GM12878 (cell line): ENCODE data around the gene PPP1R2. TPM values are rescaled to one million over a fixed set of nuclear protein-coding genes. Genes with fewer than 3 reads are reported as not detected.

Source experiments
- EZH2 ChIP-seq: IDR thresholded peaks from 2 replicates; pipeline ENCODE4 v1.6.1; 2012; ENCODE audit warnings: low read depth, mild to moderate bottlenecking, control low read depth, inconsistent platforms, low read length, borderline replicate concordance; ENCODE audit not compliant: control insufficient read depth
- HSF1 ChIP-seq: fragments of 150-350 bp; IDR thresholded peaks from 2 replicates; pipeline ENCODE4 v1.6.1; 2014; ENCODE audit warnings: mild to moderate bottlenecking, low read depth, low read length
- KAT2A ChIP-seq: conservative IDR thresholded peaks from 2 replicates; pipeline ENCODE4 v1.6.1; 2011; ENCODE audit warnings: low read depth, low read length; ENCODE audit not compliant: control insufficient read depth
- MEF2B ChIP-seq: fragments of 450-650 bp; IDR thresholded peaks from 2 replicates; pipeline ENCODE4 v1.6.1; 2018; ENCODE audit warnings: mild to moderate bottlenecking, moderate library complexity; ENCODE audit not compliant: partially characterized antibody, poor library complexity, severe bottlenecking
- MTA2 ChIP-seq: fragments of 450-650 bp; IDR thresholded peaks from 2 replicates; pipeline ENCODE4 v1.6.1; 2016; ENCODE audit warnings: low read depth, mild to moderate bottlenecking, moderate library complexity
- NBN ChIP-seq: fragments of 450-650 bp; IDR thresholded peaks from 2 replicates; pipeline ENCODE4 v1.6.1; 2016
- NFIC ChIP-seq: IDR thresholded peaks from 2 replicates; pipeline ENCODE4 v1.6.1; 2012; ENCODE audit warnings: low read depth, mild to moderate bottlenecking, inconsistent platforms, low read length, moderate library complexity
- PAX5 ChIP-seq: IDR thresholded peaks from 2 replicates; pipeline ENCODE4 v1.6.1; 2011; ENCODE audit warnings: low read depth, low read length, borderline replicate concordance
- PAX8 ChIP-seq: fragments of 450-650 bp; IDR thresholded peaks from 2 replicates; pipeline ENCODE4 v1.6.1; 2017; ENCODE audit warnings: mild to moderate bottlenecking, moderate library complexity
- POLR2A ChIP-seq: IDR thresholded peaks from 2 replicates; pipeline ENCODE4 v1.6.1; 2011; ENCODE audit warnings: low read depth, mild to moderate bottlenecking, low read length
- PRDM15 ChIP-seq: fragments of 450-650 bp; formaldehyde crosslinking; IDR thresholded peaks from 2 replicates; pipeline ENCODE4 v1.4.0; 2020; ENCODE audit warnings: mild to moderate bottlenecking, moderate library complexity
- RAD51 ChIP-seq: fragments of 450-650 bp; IDR thresholded peaks from 2 replicates; pipeline ENCODE4 v1.6.1; 2016; ENCODE audit warnings: moderate library complexity, mild to moderate bottlenecking, inconsistent platforms
- SMC3 ChIP-seq: IDR thresholded peaks from 2 replicates; pipeline ENCODE4 v1.6.1; 2011; ENCODE audit warnings: low read length, improper control_type of control experiment, borderline replicate concordance
- SUZ12 ChIP-seq: fragments of 200-600 bp; sonication (generic); IDR thresholded peaks from one replicate; pipeline ENCODE4 v1.6.1; 2018; ENCODE audit warnings: antibody characterized with exemption, mild to moderate bottlenecking; ENCODE audit not compliant: unreplicated experiment
- TCF12 ChIP-seq: IDR thresholded peaks from 2 replicates; pipeline ENCODE4 v1.6.1; 2011; ENCODE audit warnings: low read depth, mild to moderate bottlenecking, low read length
- USF1 ChIP-seq: IDR thresholded peaks from 2 replicates; pipeline ENCODE4 v1.6.1; 2011; ENCODE audit warnings: borderline replicate concordance, low read depth, mild to moderate bottlenecking, moderate library complexity, mixed read lengths, low read length; ENCODE audit not compliant: insufficient read depth; ENCODE audit errors: extremely low read length
- ZBED1 ChIP-seq: IDR thresholded peaks from 2 replicates; pipeline ENCODE4 v1.6.1; 2016; ENCODE audit warnings: borderline replicate concordance
- ZNF24 ChIP-seq: fragments of 450-650 bp; IDR thresholded peaks from 2 replicates; pipeline ENCODE4 v1.6.1; 2017; ENCODE audit warnings: antibody characterized with exemption, mild to moderate bottlenecking
- ZNF687 ChIP-seq: fragments of 450-650 bp; IDR thresholded peaks from 2 replicates; pipeline ENCODE4 v1.6.1; 2017; ENCODE audit warnings: mild to moderate bottlenecking, moderate library complexity
- polyA plus RNA-seq, 11 experiments: library from polyadenylated mRNA; depleted of rRNA in 4 of 11; unstranded in 6 of 11; stranded (reverse) in 5 of 11; fragments of >200 nt; fragmentation: Nextera tagmentation in 4 of 11; fragmentation: Illumina TruSeq in 1 of 11; extraction: Ambion mirVana in 4 of 11; extraction: Trizol in 1 of 11; gene quantifications; 1 replicate in 1 of 11; 2 replicates in 10 of 11; pipeline versions ENCODE4 v1.2.1 to v1.2.3, GENCODE V29; 2011 to 2016; ENCODE audit warnings: inconsistent platforms in 2 of 11, missing spikeins in 2 of 11, low read depth in 1 of 11
- total RNA-seq, 4 experiments: library from RNA; depleted of rRNA in 3 of 4; stranded (reverse); fragments of >200 nt in 3 of 4; fragmentation: Illumina TruSeq in 1 of 4; extraction: Trizol in 1 of 4; gene quantifications; 2 replicates each; pipeline versions ENCODE4 v1.2.1 to v1.2.3, GENCODE V29; 2013 to 2021

Gene PPP1R2
- total and polyA plus RNA-seq, 10 of the 15 experiments (the other 5 are each of a cell fraction or from before 2014, with no cell fraction given), result 10.5 to 116 (median 46.9) TPM

- TF ChIP-seq SMC3 (no peak), PAX8 (no peak), ZNF687 (no peak), SUZ12 (no peak), ZBED1 (no peak; the same call in 1 of the 2 replicates), HSF1 (no peak), POLR2A (peak; percentile 99), ZNF24 (no peak), MTA2 (no peak), RAD51 (no peak), NFIC (no peak), EZH2 (no peak), KAT2A (no peak), TCF12 (peak; percentile 71; the same call in 1 of the 2 replicates), NBN (no peak), PAX5 (0 out of 2 replicates have a peak, but pooled peaks have one; percentile 14), MEF2B (no peak), USF1 (no peak), PRDM15 (CRISPR knock-in tag) (no peak)
These were observed at the start of gene PPP1R2 (continued) for GRCh38 chr3:195542698-195543499.
